K562 (cell line): ENCODE results near the gene CERS1. TPM values are rescaled to one million over a fixed set of nuclear protein-coding genes. Genes with fewer than 3 reads are reported as not detected.

Experiments used
- BHLHE40 ChIP-seq: IDR thresholded peaks from 2 replicates; pipeline ENCODE4 v1.6.1; 2011; ENCODE audit warnings: low read length, improper control_type of control experiment
- CREB1 ChIP-seq, 2 experiments: sonication (generic) in 1 of 2; formaldehyde crosslinking in 1 of 2; IDR thresholded peaks; 2 replicates each; pipeline versions ENCODE4 v1.6.1 to v1.8.0; 2012 to 2022; ENCODE audit warnings: inconsistent platforms in 1 of 2, mild to moderate bottlenecking in 1 of 2, missing genetic modification reagents in 1 of 2, moderate library complexity in 1 of 2
- DACH1 ChIP-seq: fragments of 450-650 bp; IDR thresholded peaks from 2 replicates; pipeline ENCODE4 v1.6.1; 2018; ENCODE audit not compliant: partially characterized antibody
- DPF2 ChIP-seq: fragments of 450-650 bp; IDR thresholded peaks from 2 replicates; pipeline ENCODE4 v1.6.1; 2016
- EZH2 ChIP-seq: IDR thresholded peaks from 2 replicates; pipeline ENCODE4 v1.6.1; 2012; ENCODE audit warnings: low read depth, mild to moderate bottlenecking, inconsistent platforms, low read length, borderline replicate concordance
- HNRNPL ChIP-seq: fragments of 200-400 bp; formaldehyde crosslinking; IDR thresholded peaks from 2 replicates; pipeline ENCODE4 v1.6.1; 2017; ENCODE audit warnings: low read depth, mild to moderate bottlenecking, low read length
- MAZ ChIP-seq, 2 experiments: fragments of 450-650 bp in 1 of 2; sonication (generic) in 1 of 2; formaldehyde crosslinking; IDR thresholded peaks in 1 of 2; conservative IDR thresholded peaks in 1 of 2; 2 replicates each; pipeline versions ENCODE4 v1.4.0 to v1.5.0; 2020; ENCODE audit warnings: mild to moderate bottlenecking in 1 of 2, missing genetic modification reagents in 1 of 2
- MTA1 ChIP-seq: fragments of 450-650 bp; IDR thresholded peaks from 2 replicates; pipeline ENCODE4 v1.6.1; 2017; ENCODE audit warnings: borderline replicate concordance
- SAP30 ChIP-seq: fragments of 200-600 bp; sonication (generic); IDR thresholded peaks from 2 replicates; pipeline ENCODE4 v1.6.1; 2012; ENCODE audit warnings: borderline replicate concordance, low read depth, mild to moderate bottlenecking, moderate library complexity, low read length, control low read depth, inconsistent platforms; ENCODE audit not compliant: insufficient read depth, poor library complexity, severe bottlenecking
- SIRT6 ChIP-seq: IDR thresholded peaks from one replicate; pipeline ENCODE4 v1.6.1; 2012; ENCODE audit warnings: low read depth, mild to moderate bottlenecking, control low read depth, inconsistent platforms, low read length, moderate library complexity
- SMARCA4 ChIP-seq: fragments of 450-650 bp; IDR thresholded peaks from 2 replicates; pipeline ENCODE4 v1.6.1; 2016
- ZNF77 ChIP-seq: fragments of 250-450 bp; sonication (Bioruptor Pico); IDR thresholded peaks from 2 replicates; pipeline ENCODE4 v1.5.0; 2020
- polyA plus RNA-seq, 8 experiments: library from polyadenylated mRNA; depleted of rRNA in 4 of 8; stranded (reverse) in 5 of 8; unstranded in 3 of 8; fragments of >200 nt; fragmentation: Nextera tagmentation in 2 of 8; fragmentation: Illumina TruSeq in 1 of 8; extraction: Ambion mirVana in 2 of 8; extraction: Trizol in 1 of 8; gene quantifications; 2 replicates each; pipeline versions ENCODE4 v1.2.1 to v1.2.3, GENCODE V29; 2011 to 2014; ENCODE audit warnings: inconsistent platforms in 1 of 8, missing spikeins in 1 of 8
- total RNA-seq, 7 experiments: library from RNA; depleted of rRNA in 6 of 7; stranded (reverse); fragments of >200 nt in 6 of 7; fragmentation: Illumina TruSeq in 2 of 7; extraction: Trizol in 2 of 7; gene quantifications; 2 replicates each; pipeline versions ENCODE4 v1.2.1 to v1.2.3, GENCODE V29; 2011 to 2021; ENCODE audit warnings: low replicate concordance in 1 of 7
- TF ChIP-seq, protein P1 (sequence below): fragments of 250-450 bp; sonication (Bioruptor Pico); IDR thresholded peaks from 2 replicates; pipeline ENCODE4 v1.8.0; 2022; ENCODE audit warnings: moderate library complexity, mild to moderate bottlenecking, inconsistent platforms
- TF ChIP-seq, protein P2 (sequence below): IDR thresholded peaks from 3 replicates; pipeline ENCODE4 v1.6.1; 2011; ENCODE audit warnings: borderline replicate concordance, mild to moderate bottlenecking, moderate library complexity; ENCODE audit not compliant: insufficient read length; ENCODE audit errors: extremely low read depth
- TF ChIP-seq, protein P3 (sequence below), 3 experiments: fragments of 200-800 bp in 1 of 3; fragments of 250-450 bp in 1 of 3; fragments of 450-650 bp in 1 of 3; sonication (Bioruptor Pico) in 1 of 3; sonication (Bioruptor generic) in 1 of 3; formaldehyde crosslinking in 1 of 3; IDR thresholded peaks; 2 replicates each; pipeline versions ENCODE4 v1.6.1 to v1.8.0; 2016 to 2022; ENCODE audit warnings: mild to moderate bottlenecking in 2 of 3, missing genetic modification characterization in 2 of 3, missing compliant biosample characterization in 1 of 3, moderate library complexity in 1 of 3
- TF ChIP-seq, protein P4 (sequence below): fragments of 450-650 bp; IDR thresholded peaks from 2 replicates; pipeline ENCODE4 v1.6.1; 2014; ENCODE audit warnings: low read depth, mild to moderate bottlenecking, moderate library complexity, borderline replicate concordance

The CERS1 gene
- total and polyA plus RNA-seq, 9 of the 15 experiments (the other 6 are each of a cell fraction or from before 2014, with no cell fraction given) = 0.33 to 1.5 (median 0.86) TPM; not detected in 2

DNA sequence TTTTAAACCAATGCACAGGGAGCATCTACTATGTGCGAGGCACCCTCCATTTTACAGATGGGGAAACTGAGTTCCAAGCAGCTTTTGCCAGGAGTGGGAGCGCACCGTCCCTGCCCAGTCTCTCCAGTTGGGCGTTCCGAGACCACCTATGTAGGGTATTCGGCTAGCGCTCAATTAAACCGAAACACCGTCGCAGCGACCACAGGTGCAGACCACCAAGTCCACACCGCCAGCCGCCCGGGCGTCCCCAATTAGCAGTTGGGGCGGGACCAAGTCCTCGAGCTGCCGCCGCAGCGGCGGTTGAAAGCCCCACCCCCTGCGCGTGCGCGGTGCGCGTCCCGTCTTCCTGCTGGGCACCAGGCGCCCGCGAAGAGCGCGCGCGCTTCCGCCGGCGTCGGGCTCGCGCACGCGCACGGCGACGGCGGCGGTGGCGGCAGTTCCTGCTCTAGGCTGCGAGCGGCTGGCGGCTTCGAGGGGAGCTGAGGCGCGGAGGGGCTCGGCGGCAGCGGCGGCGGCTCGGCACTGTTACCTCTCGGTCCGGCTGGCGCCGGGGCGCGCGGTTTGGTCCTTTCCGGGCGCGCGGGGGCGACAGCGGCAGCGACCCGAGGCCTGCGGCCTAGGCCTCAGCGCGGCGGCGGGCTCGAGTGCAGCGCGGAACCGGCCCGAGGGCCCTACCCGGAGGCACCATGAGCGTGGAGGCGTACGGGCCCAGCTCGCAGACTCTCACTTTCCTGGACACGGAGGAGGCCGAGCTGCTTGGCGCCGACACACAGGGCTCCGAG is 64.2 kb downstream of the CERS1 start, which contains the start of gene UPF1 (continued):
- TF ChIP-seq, protein P1, sequence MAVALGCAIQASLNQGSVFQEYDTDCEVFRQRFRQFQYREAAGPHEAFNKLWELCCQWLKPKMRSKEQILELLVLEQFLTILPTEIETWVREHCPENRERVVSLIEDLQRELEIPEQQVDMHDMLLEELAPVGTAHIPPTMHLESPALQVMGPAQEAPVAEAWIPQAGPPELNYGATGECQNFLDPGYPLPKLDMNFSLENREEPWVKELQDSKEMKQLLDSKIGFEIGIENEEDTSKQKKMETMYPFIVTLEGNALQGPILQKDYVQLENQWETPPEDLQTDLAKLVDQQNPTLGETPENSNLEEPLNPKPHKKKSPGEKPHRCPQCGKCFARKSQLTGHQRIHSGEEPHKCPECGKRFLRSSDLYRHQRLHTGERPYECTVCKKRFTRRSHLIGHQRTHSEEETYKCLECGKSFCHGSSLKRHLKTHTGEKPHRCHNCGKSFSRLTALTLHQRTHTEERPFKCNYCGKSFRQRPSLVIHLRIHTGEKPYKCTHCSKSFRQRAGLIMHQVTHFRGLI (CRISPR knock-in tag) = no peak
- TF ChIP-seq MAZ (CRISPR knock-in tag; conservative IDR thresholded peaks at IDR 0.05 in 1 of 2, IDR thresholded peaks at IDR 0.05 in 1 of 2) (peak in 1 of 2 experiments; percentile 77; a peak in 2 of 4 replicates), EZH2 (no peak), BHLHE40 (peak; percentile 44; the same call in 1 of the 2 replicates), HNRNPL (peak; percentile 43; the same call in 1 of the 2 replicates), SAP30 (no peak), SMARCA4 (no peak), DACH1 (no peak), CREB1 (IDR thresholded peaks at IDR 0.05) (peak; percentile 51; the same call in 1 of the 2 replicates), CREB1 (CRISPR knock-in tag; IDR thresholded peaks at IDR 0.05) (no peak), SIRT6 (no peak), DPF2 (0 out of 2 replicates have a peak, but pooled peaks have one; percentile 35), ZNF77 (CRISPR knock-in tag) (no peak), MTA1 (no peak)
- TF ChIP-seq, protein P2, sequence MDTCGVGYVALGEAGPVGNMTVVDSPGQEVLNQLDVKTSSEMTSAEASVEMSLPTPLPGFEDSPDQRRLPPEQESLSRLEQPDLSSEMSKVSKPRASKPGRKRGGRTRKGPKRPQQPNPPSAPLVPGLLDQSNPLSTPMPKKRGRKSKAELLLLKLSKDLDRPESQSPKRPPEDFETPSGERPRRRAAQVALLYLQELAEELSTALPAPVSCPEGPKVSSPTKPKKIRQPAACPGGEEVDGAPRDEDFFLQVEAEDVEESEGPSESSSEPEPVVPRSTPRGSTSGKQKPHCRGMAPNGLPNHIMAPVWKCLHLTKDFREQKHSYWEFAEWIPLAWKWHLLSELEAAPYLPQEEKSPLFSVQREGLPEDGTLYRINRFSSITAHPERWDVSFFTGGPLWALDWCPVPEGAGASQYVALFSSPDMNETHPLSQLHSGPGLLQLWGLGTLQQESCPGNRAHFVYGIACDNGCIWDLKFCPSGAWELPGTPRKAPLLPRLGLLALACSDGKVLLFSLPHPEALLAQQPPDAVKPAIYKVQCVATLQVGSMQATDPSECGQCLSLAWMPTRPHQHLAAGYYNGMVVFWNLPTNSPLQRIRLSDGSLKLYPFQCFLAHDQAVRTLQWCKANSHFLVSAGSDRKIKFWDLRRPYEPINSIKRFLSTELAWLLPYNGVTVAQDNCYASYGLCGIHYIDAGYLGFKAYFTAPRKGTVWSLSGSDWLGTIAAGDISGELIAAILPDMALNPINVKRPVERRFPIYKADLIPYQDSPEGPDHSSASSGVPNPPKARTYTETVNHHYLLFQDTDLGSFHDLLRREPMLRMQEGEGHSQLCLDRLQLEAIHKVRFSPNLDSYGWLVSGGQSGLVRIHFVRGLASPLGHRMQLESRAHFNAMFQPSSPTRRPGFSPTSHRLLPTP = no peak
- TF ChIP-seq, protein P3, sequence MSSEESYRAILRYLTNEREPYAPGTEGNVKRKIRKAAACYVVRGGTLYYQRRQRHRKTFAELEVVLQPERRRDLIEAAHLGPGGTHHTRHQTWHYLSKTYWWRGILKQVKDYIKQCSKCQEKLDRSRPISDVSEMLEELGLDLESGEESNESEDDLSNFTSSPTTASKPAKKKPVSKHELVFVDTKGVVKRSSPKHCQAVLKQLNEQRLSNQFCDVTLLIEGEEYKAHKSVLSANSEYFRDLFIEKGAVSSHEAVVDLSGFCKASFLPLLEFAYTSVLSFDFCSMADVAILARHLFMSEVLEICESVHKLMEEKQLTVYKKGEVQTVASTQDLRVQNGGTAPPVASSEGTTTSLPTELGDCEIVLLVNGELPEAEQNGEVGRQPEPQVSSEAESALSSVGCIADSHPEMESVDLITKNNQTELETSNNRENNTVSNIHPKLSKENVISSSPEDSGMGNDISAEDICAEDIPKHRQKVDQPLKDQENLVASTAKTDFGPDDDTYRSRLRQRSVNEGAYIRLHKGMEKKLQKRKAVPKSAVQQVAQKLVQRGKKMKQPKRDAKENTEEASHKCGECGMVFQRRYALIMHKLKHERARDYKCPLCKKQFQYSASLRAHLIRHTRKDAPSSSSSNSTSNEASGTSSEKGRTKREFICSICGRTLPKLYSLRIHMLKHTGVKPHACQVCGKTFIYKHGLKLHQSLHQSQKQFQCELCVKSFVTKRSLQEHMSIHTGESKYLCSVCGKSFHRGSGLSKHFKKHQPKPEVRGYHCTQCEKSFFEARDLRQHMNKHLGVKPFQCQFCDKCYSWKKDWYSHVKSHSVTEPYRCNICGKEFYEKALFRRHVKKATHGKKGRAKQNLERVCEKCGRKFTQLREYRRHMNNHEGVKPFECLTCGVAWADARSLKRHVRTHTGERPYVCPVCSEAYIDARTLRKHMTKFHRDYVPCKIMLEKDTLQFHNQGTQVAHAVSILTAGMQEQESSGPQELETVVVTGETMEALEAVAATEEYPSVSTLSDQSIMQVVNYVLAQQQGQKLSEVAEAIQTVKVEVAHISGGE (CRISPR knock-in tag; IDR thresholded peaks at IDR 0.05) = peak in 1 of 3 experiments; percentile 80; a peak in 2 of 6 replicates
- TF ChIP-seq, protein P4, sequence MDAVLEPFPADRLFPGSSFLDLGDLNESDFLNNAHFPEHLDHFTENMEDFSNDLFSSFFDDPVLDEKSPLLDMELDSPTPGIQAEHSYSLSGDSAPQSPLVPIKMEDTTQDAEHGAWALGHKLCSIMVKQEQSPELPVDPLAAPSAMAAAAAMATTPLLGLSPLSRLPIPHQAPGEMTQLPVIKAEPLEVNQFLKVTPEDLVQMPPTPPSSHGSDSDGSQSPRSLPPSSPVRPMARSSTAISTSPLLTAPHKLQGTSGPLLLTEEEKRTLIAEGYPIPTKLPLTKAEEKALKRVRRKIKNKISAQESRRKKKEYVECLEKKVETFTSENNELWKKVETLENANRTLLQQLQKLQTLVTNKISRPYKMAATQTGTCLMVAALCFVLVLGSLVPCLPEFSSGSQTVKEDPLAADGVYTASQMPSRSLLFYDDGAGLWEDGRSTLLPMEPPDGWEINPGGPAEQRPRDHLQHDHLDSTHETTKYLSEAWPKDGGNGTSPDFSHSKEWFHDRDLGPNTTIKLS = no peak
